ENCODE results near the gene MYOZ3.
A peak's percentile ranks its signal among the peaks of the same experiment; 100 is the strongest.

Gene MYOZ3

DNA sequence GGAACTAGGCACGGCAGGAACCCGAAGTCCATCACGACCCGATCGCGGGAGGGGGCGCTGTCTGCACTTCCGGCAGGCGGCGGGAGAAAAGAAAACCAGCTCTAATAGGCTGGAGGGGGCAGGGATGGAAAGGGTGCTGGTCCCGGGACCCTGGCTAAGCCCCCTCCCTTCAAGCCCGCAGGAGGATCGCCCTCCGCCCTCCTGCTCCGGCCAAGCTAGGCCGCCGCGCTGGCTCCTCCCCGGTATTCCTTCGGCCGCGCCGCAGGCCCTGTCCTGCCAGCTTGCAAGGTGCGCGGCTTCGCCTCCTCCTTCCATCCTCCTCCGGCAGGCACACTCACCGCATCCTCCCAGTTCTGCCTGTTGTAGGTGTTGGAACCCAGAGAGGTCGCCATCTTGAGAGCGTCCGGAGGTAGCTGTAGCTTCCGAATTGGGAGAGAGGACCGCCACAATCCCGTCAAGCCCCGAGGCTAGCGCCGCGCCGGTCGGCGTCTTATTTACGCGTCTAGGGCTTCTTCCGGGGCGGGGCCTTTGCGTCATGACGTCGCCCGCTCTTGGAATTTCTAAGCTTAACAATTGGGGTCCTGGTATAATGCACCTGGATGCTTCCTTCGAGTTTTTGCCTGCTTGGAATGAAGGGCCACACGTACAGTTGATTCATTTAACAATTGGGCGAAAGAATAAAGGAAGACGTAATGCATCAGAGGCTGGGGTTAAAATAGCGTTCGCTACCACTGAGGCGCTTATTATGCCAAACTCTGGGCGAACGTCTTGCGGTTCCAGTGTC lies 39.7 kb downstream of the MYOZ3 start, which contains the start of gene RBM22:
TSS of gene RBM22 (minus strand) at position 469 of the 784 bp plus-strand sequence. CDS start at position 392, 77 bp downstream.
- DNase-seq (ENCODE audit: low read depth in 2 of 2), result peak; percentile 85 to 87

DNA sequence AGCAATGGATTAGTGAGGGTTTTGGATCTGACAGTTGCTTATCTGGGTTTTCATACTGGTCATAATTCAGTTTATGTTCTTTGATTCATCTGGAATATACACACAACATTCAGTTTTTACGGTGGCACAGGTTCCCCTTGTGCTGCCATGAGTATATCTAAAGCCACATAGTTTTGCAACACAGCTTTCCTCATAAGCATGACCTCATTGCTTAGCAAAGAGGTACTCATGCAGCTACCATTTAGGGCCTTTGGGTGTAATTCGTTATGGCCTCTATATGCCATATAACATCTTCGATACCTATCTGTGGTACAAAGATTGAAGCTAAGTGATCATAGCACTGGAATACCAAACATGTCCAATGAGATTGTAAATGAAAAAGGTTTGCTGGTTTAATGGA lies 42.7 kb downstream of the MYOZ3 start:
- DNase-seq (ENCODE audit: low read depth in 2 of 2), result no peak

DNA sequence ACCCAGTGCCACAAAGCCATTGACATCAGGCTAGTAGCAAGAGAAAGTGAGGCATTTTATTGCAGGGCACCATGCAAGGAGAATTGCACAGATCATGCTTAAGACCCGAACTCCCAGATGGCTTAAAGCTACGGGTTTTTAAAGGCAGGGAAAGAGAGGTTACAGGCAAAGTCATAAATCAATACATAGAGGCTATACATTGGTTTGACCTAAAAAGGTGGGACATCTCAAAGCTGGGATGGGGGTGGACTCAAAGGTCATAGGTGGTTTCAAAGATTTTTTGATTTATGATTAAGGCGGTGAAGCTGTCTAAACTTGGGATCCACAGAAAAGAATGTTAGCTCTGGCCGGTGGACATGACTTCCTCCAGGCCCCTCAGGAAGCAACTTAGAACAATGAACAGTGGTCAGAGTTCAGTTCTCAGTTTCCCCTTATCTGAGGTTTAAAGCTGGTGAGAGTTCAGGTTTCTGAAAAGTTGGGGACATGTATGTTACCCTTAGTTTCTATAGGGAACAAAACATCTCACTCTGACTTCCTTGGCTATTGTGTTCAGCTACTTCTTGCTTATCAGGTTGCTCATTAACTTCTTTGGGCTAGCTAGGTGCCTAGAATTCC lies 45.8 kb downstream of the MYOZ3 start:
- DNase-seq (ENCODE audit: low read depth in 2 of 2), result no peak

DNA sequence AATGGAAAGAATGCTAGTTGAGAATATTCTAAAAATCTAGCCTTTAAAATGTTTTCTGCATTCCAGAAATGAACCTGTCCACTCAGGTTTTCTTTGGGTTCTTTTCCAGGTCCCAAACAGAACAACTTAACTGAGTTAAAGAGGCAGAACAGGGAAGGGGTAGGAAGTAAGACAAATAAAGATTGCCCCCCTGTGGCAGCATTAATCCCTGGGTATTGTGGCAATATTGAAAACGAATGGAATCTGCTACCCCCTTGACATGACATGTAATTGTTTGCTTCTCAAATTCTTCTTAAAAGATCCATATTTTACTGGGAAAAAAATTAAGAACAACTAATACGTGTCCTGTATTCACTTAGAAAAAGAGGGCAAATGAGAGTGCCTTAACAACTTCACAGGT lies 49.1 kb downstream of the MYOZ3 start:
- DNase-seq (ENCODE audit: low read depth in 2 of 2), result no peak

DNA sequence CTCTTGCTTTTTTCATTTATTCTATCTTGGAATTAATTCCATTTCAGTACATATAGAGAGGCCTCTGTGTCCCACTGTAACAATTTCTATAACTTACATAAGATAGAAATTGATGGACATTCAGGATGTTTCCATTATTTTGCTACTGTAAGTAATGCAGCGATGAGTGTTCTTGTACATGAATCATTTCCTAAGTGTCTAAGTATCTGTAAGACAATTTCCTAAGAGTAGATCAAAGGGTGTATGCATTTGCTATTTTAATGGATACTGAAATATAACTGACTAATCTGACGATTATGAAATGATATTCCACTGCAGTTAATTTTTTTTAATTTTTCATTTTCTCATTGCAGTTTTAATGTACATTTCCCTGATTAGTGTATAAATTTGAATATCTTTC lies 62.8 kb downstream of the MYOZ3 start:
- DNase-seq (ENCODE audit: low read depth in 2 of 2), result no peak
